A549 (cell line): ENCODE results near the gene CT55.

Source experiments
- POLR2A ChIP-seq: IDR thresholded peaks from 2 replicates; pipeline ENCODE4 v1.6.1; 2012; ENCODE audit warnings: mild to moderate bottlenecking, low read length
- RAD21 ChIP-seq, 2 experiments: fragments of >200 bp in 1 of 2; sonication (Bioruptor Twin) in 1 of 2; formaldehyde crosslinking in 1 of 2; IDR thresholded peaks in 1 of 2; conservative IDR thresholded peaks in 1 of 2; 2 replicates in 1 of 2; 3 replicates in 1 of 2; pipeline ENCODE4 v1.6.1; 2012 to 2018; ENCODE audit warnings: inconsistent platforms in 1 of 2

DNA sequence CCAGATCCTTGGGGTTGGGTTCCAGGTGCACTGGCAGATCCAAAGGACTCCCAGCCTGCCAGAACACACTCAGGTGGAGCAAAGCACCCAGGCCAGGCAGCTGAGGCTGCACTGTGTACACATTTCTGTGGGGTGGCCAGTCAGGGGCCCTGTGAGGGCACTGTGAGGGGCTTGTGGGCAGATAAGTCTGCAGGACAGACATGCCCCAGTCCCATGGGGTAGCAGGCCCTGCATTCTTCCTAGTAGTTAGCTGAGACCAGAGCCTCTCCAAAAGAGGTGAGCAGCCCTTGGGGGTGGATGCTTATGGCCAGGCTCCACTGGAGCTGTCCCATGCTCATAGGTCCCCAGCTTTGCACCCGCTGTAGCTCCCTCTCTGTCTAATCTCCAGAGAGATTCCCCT, 58.5 kb downstream of the CT55 start:
- TF ChIP-seq POLR2A (no peak), RAD21 (conservative IDR thresholded peaks at IDR 0.05 in 1 of 2, IDR thresholded peaks at IDR 0.05 in 1 of 2) (no peak)
